A549 (cell line): ENCODE measurements around the gene TRAK2. TPM values are rescaled to one million over a fixed set of nuclear protein-coding genes. Genes with fewer than 3 reads are reported as not detected.
A peak's percentile ranks its signal among the peaks of the same experiment; 100 is the strongest.

Source experiments
- ATAC-seq, 2 experiments: fragments of 200-7000 bp in 1 of 2; fragments of >200 bp in 1 of 2; cut with Nextera tagmentation in 1 of 2; cut with Tn5 transposase in 1 of 2; 3 replicates each; pipeline versions ENCODE4 v1.8.0 to v1.9.1; 2018 to 2020; ENCODE audit warnings: mild to moderate bottlenecking in 1 of 2, moderate library complexity in 1 of 2
- CTCF ChIA-PET: fragments of 300-600 bp; sonication (Branson Sonifier 250); formaldehyde crosslinking; extraction: SDS; loops from one replicate; lab custom pipeline; 2021; ENCODE audit warnings: antibody characterized with exemption, inconsistent platforms; lab: Yijun Ruan, JAX
- POLR2A ChIA-PET: fragments of 350-600 bp; formaldehyde crosslinking; extraction: SDS; loops from one replicate; lab custom pipeline; 2021; ENCODE audit warnings: antibody characterized with exemption, inconsistent platforms; lab: Yijun Ruan, JAX
- DNase-seq, 2 experiments: peaks; one replicate each; pipeline versions ENCODE4 v3.0.0 to v3.0.0-alpha.2; 2011 to 2016; ENCODE audit warnings: low read depth in 1 of 2, low spot score in 1 of 2
- FAIRE-seq: peaks from 2 replicates; lab custom pipeline; 2011; peaks lifted over from hg19 to GRCh38; lab: Jason Lieb, UNC
- H3K27ac ChIP-seq, 2 experiments: fragments of >200 bp; sonication (Bioruptor Twin); formaldehyde crosslinking; 3 replicates each; pipeline ENCODE4 v1.5.1; 2016 to 2017
- H3K4me1 ChIP-seq: fragments of >200 bp; sonication (Bioruptor Twin); formaldehyde crosslinking; 3 replicates; pipeline ENCODE4 v1.6.1; 2016
- H3K4me2 ChIP-seq: fragments of >200 bp; sonication (Bioruptor Twin); formaldehyde crosslinking; 3 replicates; pipeline ENCODE4 v1.6.1; 2016
- H3K4me3 ChIP-seq: fragments of >200 bp; sonication (Bioruptor Twin); formaldehyde crosslinking; 3 replicates; pipeline ENCODE4 v1.5.1; 2016
- H3K9me3 ChIP-seq: fragments of >200 bp; sonication (Bioruptor Twin); formaldehyde crosslinking; 3 replicates; pipeline ENCODE4 v1.6.1; 2016
- ATOH8 ChIP-seq: fragments of 250-450 bp; sonication (Bioruptor Pico); IDR thresholded peaks from 2 replicates; pipeline ENCODE4 v1.5.0; 2020; ENCODE audit warnings: low read depth, mild to moderate bottlenecking, moderate library complexity
- CBX2 ChIP-seq: fragments of 200-600 bp; sonication (generic); IDR thresholded peaks from 2 replicates; pipeline ENCODE4 v1.6.1; 2016; ENCODE audit warnings: low read depth, mild to moderate bottlenecking, borderline replicate concordance
- CBX8 ChIP-seq: fragments of 200-600 bp; sonication (generic); IDR thresholded peaks from 2 replicates; pipeline ENCODE4 v1.6.1; 2016
- E2F6 ChIP-seq: IDR thresholded peaks from 2 replicates; pipeline ENCODE4 v1.6.1; 2012; ENCODE audit warnings: low read depth, borderline replicate concordance
- FOSB ChIP-seq: fragments of 250-450 bp; sonication (Bioruptor Pico); IDR thresholded peaks from 2 replicates; pipeline ENCODE4 v1.5.0; 2020; ENCODE audit warnings: mild to moderate bottlenecking, moderate library complexity
- HDAC2 ChIP-seq: fragments of 200-600 bp; sonication (generic); IDR thresholded peaks from 2 replicates; pipeline ENCODE4 v1.6.1; 2016
- HES2 ChIP-seq: fragments of >200 bp; sonication (Bioruptor Twin); formaldehyde crosslinking; IDR thresholded peaks from 2 replicates; pipeline ENCODE4 v1.6.1; 2016
- KDM5A ChIP-seq: fragments of 200-600 bp; sonication (generic); IDR thresholded peaks from 2 replicates; pipeline ENCODE4 v1.6.1; 2016; ENCODE audit warnings: antibody characterized with exemption, mild to moderate bottlenecking
- MAFK ChIP-seq: fragments of 450-650 bp; IDR thresholded peaks from 2 replicates; pipeline ENCODE4 v1.6.1; 2014; ENCODE audit not compliant: partially characterized antibody
- NR3C1 ChIP-seq: fragments of >200 bp; sonication (Bioruptor Twin); formaldehyde crosslinking; IDR thresholded peaks from 3 replicates; pipeline ENCODE4 v1.6.1; 2017
- PHF8 ChIP-seq: fragments of 200-600 bp; sonication (generic); IDR thresholded peaks from 2 replicates; pipeline ENCODE4 v1.6.1; 2016; ENCODE audit warnings: low read depth, mild to moderate bottlenecking, antibody characterized with exemption, moderate library complexity, borderline replicate concordance
- RARB ChIP-seq: fragments of 250-450 bp; sonication (Bioruptor Pico); IDR thresholded peaks from 2 replicates; pipeline ENCODE4 v1.8.0; 2021; ENCODE audit warnings: mild to moderate bottlenecking, moderate library complexity
- RNF2 ChIP-seq: fragments of 200-600 bp; sonication (generic); IDR thresholded peaks from 2 replicates; pipeline ENCODE4 v1.6.1; 2016; ENCODE audit warnings: low read depth, mild to moderate bottlenecking, antibody characterized with exemption, moderate library complexity, borderline replicate concordance
- SMC3 ChIP-seq: fragments of >200 bp; sonication (Bioruptor Twin); formaldehyde crosslinking; IDR thresholded peaks from 3 replicates; pipeline ENCODE4 v1.6.1; 2018; ENCODE audit warnings: inconsistent platforms
- TFCP2L1 ChIP-seq: fragments of 250-450 bp; sonication (Bioruptor Pico); IDR thresholded peaks from 2 replicates; pipeline ENCODE4 v1.5.0; 2021; ENCODE audit warnings: mild to moderate bottlenecking
- USF2 ChIP-seq: fragments of 450-650 bp; IDR thresholded peaks from 2 replicates; pipeline ENCODE4 v1.6.1; 2014; ENCODE audit warnings: antibody characterized with exemption
- ZC3H11A ChIP-seq: fragments of 450-650 bp; IDR thresholded peaks from 2 replicates; pipeline ENCODE4 v1.6.1; 2014; ENCODE audit warnings: antibody characterized with exemption, mild to moderate bottlenecking
- ZNF302 ChIP-seq: fragments of 250-450 bp; sonication (Bioruptor Pico); IDR thresholded peaks from 2 replicates; pipeline ENCODE4 v1.9.0; 2021; ENCODE audit warnings: inconsistent platforms, mild to moderate bottlenecking, moderate library complexity
- ZSCAN20 ChIP-seq: fragments of 250-450 bp; sonication (Bioruptor Pico); IDR thresholded peaks from 2 replicates; pipeline ENCODE4 v1.8.0; 2022; ENCODE audit warnings: mild to moderate bottlenecking, moderate library complexity
- WGBS: methylation state at CpG from one replicate; pipeline ENCODE4 v1.1.6; 2017; ENCODE audit errors: missing lambda C conversion rate; 5-methylcytosine and 5-hydroxymethylcytosine counted together
- polyA plus RNA-seq, 4 experiments: library from polyadenylated mRNA; depleted of rRNA in 3 of 4; stranded (reverse); fragments of >200 nt; fragmentation: RNase III in 1 of 4; extraction: RNeasy Plus Mini Kit Qiagen cat#74134 plus additional on column Dnase treatment in 1 of 4; gene quantifications; 2 replicates in 3 of 4; 3 replicates in 1 of 4; pipeline ENCODE4 v1.2.3, GENCODE V29; 2011 to 2017
- TF ChIP-seq, protein P1 (sequence below): IDR thresholded peaks from 2 replicates; pipeline ENCODE4 v1.6.1; 2012

Gene TRAK2
- polyA plus RNA-seq, 2 of the 4 experiments (the other 2 are of a cell fraction) = 10.2 to 22.4 TPM

- WGBS = 66% methylated on average over 4 of the region's 4 CpGs
- Histone ChIP-seq H3K4me3 (no peak overlapping the region), H3K4me1 (no peaks in the 10 kb centered on the region; the same call in 2 of the 3 replicates)
- TF ChIP-seq ZC3H11A (no peak), KDM5A (no peak), CBX2 (no peak), ZSCAN20 (no peak), E2F6 (no peak), HES2 (no peak), ATOH8 (no peak), HDAC2 (no peak)
- TF ChIP-seq, all 56 proteins: peak for 0
- Histone ChIP-seq H3K4me2 (no peak overlapping the region), H3K9me3 (no peaks in the 10 kb centered on the region), H3K27ac (no peak overlapping the region)
- DNase-seq (no peak), ATAC-seq (no peak), FAIRE-seq (no peak)
- ChIA-PET CTCF (interaction anchor here (1.0 kb wide), 1 partner anchor 9 kb away, joined by 3 read pairs; no protein-coding TSS in a partner anchor), POLR2A (no interaction called here)
Observed at GRCh38 chr2:201413552-201413951, 37.7 kb downstream of the TRAK2 start.

DNA sequence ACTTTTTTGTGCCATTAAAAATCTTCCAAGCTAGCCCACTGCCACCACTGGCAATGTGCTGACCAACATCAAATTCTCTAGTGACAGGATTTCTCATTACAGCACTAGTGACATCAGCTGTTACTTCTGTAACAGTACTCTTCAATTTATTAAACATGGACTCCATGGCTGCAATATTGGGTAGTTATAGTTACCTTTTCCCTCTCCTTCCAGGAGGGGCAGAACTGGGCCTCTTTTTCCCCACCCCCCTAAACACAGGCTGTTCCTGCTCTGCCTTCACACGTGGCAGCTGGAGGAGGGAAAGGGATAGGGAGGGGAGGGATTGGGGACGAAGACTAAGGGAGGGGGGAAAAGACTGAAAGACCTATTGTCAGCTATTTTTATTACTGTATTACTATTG, 38.1 kb downstream of the TRAK2 start:
- TF ChIP-seq CBX8 (no peak), ZNF302 (CRISPR knock-in tag) (no peak), SMC3 (no peak), TFCP2L1 (no peak)
- TF ChIP-seq, protein P1, sequence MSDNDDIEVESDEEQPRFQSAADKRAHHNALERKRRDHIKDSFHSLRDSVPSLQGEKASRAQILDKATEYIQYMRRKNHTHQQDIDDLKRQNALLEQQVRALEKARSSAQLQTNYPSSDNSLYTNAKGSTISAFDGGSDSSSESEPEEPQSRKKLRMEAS = no peak
- TF ChIP-seq, all 56 proteins: peak for 0
- POLR2A ChIA-PET = no interaction called here
- CTCF ChIA-PET = no interaction called here
- 93% methylated on average over 2 of the region's 2 CpGs for WGBS
- ATAC-seq = no peak
- H3K27ac ChIP-seq = no peak overlapping the region
- no peaks in the 10 kb centered on the region for H3K4me1 ChIP-seq
- no peaks in the 10 kb centered on the region for H3K9me3 ChIP-seq
- no peak overlapping the region for H3K4me3 ChIP-seq
- FAIRE-seq = no peak
- no peak for DNase-seq
- H3K4me2 ChIP-seq = no peak overlapping the region

DNA sequence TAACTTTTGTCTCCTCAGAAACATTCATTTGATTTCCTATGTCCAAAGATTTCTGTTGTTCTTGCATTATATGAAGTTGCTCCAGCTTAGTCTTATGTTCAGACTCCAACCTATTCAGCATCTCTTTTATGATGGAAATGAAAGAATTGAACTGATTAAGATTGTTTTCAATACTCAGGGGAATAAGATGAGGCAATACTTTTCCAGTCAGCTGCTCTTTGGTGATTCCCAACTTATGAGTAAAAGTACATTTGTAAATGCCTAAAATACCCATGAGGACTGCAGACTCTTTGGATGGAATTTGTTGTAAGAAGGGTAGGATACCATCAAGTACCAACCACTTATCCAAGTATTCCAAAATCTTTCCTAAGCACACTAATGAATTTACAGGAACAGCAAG, 39.8 kb downstream of the TRAK2 start:
- Histone ChIP-seq H3K9me3 (no peaks in the 10 kb centered on the region), H3K4me2 (no peak overlapping the region), H3K4me3 (no peak overlapping the region), H3K4me1 (peaks cover 11% of the 10 kb centered on the region; the same call in 1 of the 3 replicates), H3K27ac (no peak overlapping the region)
- FAIRE-seq = peak; percentile 28
- peak; percentile 9 for TF ChIP-seq MAFK
- no peak for TF ChIP-seq ZSCAN20
- no peak for TF ChIP-seq PHF8
- TF ChIP-seq FOSB = no peak
- no peak for ATAC-seq
- no peak for DNase-seq
- ChIA-PET POLR2A (no interaction called here), CTCF (no interaction called here)

DNA sequence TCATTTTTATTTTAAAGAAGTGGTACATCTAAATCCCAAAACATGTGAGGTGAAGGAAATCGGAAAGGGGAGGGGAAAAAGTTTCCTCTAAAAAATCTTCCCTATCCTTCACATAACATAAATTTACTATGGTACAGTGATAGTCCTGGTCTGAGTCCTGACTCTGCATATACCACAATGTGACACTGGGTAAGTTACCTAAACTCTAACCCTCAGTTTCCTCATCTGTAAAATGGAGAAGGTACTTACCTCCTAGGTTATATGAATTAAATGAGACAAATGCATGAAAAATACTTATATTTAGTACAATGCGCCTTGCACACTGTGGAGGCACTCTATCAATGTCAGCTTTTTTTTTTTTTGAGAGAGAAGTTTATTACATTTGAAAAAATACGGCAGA, 42.3 kb downstream of the TRAK2 start:
- ATAC-seq (no peak), FAIRE-seq (no peak), DNase-seq (no peak)
- Histone ChIP-seq H3K4me1 (peaks cover 33% of the 10 kb centered on the region), H3K4me3 (no peak overlapping the region), H3K9me3 (no peaks in the 10 kb centered on the region)
- TF ChIP-seq HDAC2 (no peak), RARB (CRISPR knock-in tag) (no peak), CBX8 (no peak), RNF2 (no peak), USF2 (no peak), NR3C1 (no peak)
- TF ChIP-seq, all 56 proteins: peak for 0
- Histone ChIP-seq H3K4me2 (no peak overlapping the region), H3K27ac (no peak overlapping the region)
- CTCF ChIA-PET = no interaction called here
- POLR2A ChIA-PET = no interaction called here
- 93% methylated on average over 3 of the region's 3 CpGs for WGBS
